ENCODE measurements around the gene KANK2.
"Not testable (repeated sequence)": the region's sequence is repeated elsewhere in the genome, so short reads cannot be mapped to it uniquely, and the experiment has no call there.

DNA sequence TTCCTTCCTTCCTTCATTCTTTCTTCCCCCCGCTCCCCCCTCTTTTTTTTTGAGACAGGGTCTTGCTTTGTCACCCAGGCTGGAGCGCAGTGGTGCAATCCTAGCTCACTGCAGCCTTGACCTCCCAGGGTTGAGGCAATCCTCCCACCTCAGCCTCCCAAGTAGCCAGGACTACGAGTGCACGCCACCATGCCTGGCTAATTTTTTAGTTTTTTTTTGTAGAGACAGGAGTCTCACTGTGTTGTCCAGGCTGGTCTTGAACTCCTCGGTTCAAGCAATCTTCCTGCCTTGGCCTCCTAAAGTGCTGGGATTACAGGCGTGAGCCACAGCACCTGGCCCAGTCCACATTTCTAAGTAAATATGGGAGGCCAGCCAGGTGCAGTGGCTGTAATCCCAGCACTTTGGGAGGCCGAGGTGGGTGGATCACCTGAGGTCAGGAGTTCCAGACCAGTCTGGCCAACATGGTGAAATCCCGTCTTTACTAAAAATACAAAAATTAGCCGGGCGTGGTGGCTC is 57.3 kb downstream of the KANK2 start:
- TF ChIP-seq, protein P1, sequence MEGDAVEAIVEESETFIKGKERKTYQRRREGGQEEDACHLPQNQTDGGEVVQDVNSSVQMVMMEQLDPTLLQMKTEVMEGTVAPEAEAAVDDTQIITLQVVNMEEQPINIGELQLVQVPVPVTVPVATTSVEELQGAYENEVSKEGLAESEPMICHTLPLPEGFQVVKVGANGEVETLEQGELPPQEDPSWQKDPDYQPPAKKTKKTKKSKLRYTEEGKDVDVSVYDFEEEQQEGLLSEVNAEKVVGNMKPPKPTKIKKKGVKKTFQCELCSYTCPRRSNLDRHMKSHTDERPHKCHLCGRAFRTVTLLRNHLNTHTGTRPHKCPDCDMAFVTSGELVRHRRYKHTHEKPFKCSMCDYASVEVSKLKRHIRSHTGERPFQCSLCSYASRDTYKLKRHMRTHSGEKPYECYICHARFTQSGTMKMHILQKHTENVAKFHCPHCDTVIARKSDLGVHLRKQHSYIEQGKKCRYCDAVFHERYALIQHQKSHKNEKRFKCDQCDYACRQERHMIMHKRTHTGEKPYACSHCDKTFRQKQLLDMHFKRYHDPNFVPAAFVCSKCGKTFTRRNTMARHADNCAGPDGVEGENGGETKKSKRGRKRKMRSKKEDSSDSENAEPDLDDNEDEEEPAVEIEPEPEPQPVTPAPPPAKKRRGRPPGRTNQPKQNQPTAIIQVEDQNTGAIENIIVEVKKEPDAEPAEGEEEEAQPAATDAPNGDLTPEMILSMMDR (IDR thresholded peaks at IDR 0.05; ENCODE audit: control extremely low read depth in 1 of 3, insufficient read depth in 1 of 3, low read depth in 1 of 3, low read length in 3 of 3): not testable (repeated sequence)
- not testable (repeated sequence) for TF ChIP-seq KDM5A (IDR thresholded peaks at IDR 0.05; ENCODE audit: low read length); POLR2A (IDR thresholded peaks at IDR 0.05; ENCODE audit: control extremely low read depth in 1 of 2, low read depth in 2 of 2, low read length in 2 of 2); RFX5 (IDR thresholded peaks at IDR 0.05; ENCODE audit: borderline replicate concordance, low read depth, low read length); CREB1 (IDR thresholded peaks at IDR 0.05); SIN3A (conservative IDR thresholded peaks at IDR 0.05 in 1 of 2, IDR thresholded peaks at IDR 0.05 in 1 of 2; ENCODE audit: low read depth in 1 of 2, low read length in 2 of 2)

All from H1 (cell line).